DND-41 (cell line): ENCODE results near the gene TRAPPC2L.

Source experiments
- ATAC-seq: fragments of 200-7000 bp; cut with Tn5 transposase; 3 replicates; pipeline ENCODE4 v1.9.1; 2021; ENCODE audit warnings: low read depth; ENCODE audit not compliant: insufficient read depth
- DNase-seq: peaks from one replicate; pipeline ENCODE4 v3.0.0-alpha.2; 2020
- H2AFZ ChIP-seq: 2 replicates; pipeline ENCODE4 v1.6.0; 2012; ENCODE audit warnings: low read depth, low read length
- H3K27ac ChIP-seq: 2 replicates; pipeline ENCODE4 v1.5.1; 2012; ENCODE audit warnings: low read length, inconsistent platforms
- H3K27me3 ChIP-seq: fragments of 200-600 bp; sonication (generic); 2 replicates; pipeline ENCODE4 v1.6.0; 2012; ENCODE audit warnings: low read length, mild to moderate bottlenecking, inconsistent platforms; ENCODE audit not compliant: insufficient read depth, poor library complexity
- H3K36me3 ChIP-seq: 2 replicates; pipeline ENCODE4 v1.5.1; 2012; ENCODE audit warnings: low read length, inconsistent platforms; ENCODE audit not compliant: insufficient read depth
- H3K4me1 ChIP-seq: 2 replicates; pipeline ENCODE4 v1.5.1; 2012; ENCODE audit warnings: mild to moderate bottlenecking, low read length; ENCODE audit not compliant: insufficient read depth
- H3K4me2 ChIP-seq: 2 replicates; pipeline ENCODE4 v1.6.0; 2012; ENCODE audit warnings: mild to moderate bottlenecking, moderate library complexity, low read length, inconsistent platforms; ENCODE audit not compliant: insufficient read depth
- H3K4me3 ChIP-seq, 2 experiments: fragments of 200-600 bp in 1 of 2; shearing (Covaris generic) in 1 of 2; 2 replicates each; pipeline ENCODE4 v1.5.1; 2012 to 2016; ENCODE audit warnings: inconsistent platforms in 2 of 2, low read length in 2 of 2, mild to moderate bottlenecking in 2 of 2, low read depth in 1 of 2, moderate library complexity in 1 of 2
- H3K79me2 ChIP-seq: 2 replicates; pipeline ENCODE4 v1.6.0; 2012; ENCODE audit warnings: low read length, inconsistent platforms; ENCODE audit not compliant: insufficient read depth
- H3K9ac ChIP-seq: 2 replicates; pipeline ENCODE4 v1.6.0; 2012; ENCODE audit warnings: low read depth, mild to moderate bottlenecking, inconsistent platforms, low read length, moderate library complexity
- H3K9me3 ChIP-seq: 2 replicates; pipeline ENCODE4 v1.5.1; 2012; ENCODE audit warnings: low read length, moderate library complexity, mild to moderate bottlenecking, inconsistent platforms; ENCODE audit not compliant: insufficient read depth, severe bottlenecking
- H4K20me1 ChIP-seq: 2 replicates; pipeline ENCODE4 v1.6.0; 2012; ENCODE audit warnings: low read length; ENCODE audit not compliant: insufficient read depth
- EZH2 ChIP-seq: IDR thresholded peaks from 3 replicates; pipeline ENCODE4 v1.6.1; 2012; ENCODE audit warnings: borderline replicate concordance, low read depth, mild to moderate bottlenecking, moderate library complexity, low read length, inconsistent platforms; ENCODE audit not compliant: severe bottlenecking
- TF ChIP-seq, protein P1 (sequence below): IDR thresholded peaks from 2 replicates; pipeline ENCODE4 v1.5.1; 2012; ENCODE audit warnings: borderline replicate concordance, low read length, moderate library complexity, mild to moderate bottlenecking; ENCODE audit not compliant: poor library complexity, severe bottlenecking; ENCODE audit errors: extremely low read depth

The TRAPPC2L gene, protein sequence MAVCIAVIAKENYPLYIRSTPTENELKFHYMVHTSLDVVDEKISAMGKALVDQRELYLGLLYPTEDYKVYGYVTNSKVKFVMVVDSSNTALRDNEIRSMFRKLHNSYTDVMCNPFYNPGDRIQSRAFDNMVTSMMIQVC

DNA sequence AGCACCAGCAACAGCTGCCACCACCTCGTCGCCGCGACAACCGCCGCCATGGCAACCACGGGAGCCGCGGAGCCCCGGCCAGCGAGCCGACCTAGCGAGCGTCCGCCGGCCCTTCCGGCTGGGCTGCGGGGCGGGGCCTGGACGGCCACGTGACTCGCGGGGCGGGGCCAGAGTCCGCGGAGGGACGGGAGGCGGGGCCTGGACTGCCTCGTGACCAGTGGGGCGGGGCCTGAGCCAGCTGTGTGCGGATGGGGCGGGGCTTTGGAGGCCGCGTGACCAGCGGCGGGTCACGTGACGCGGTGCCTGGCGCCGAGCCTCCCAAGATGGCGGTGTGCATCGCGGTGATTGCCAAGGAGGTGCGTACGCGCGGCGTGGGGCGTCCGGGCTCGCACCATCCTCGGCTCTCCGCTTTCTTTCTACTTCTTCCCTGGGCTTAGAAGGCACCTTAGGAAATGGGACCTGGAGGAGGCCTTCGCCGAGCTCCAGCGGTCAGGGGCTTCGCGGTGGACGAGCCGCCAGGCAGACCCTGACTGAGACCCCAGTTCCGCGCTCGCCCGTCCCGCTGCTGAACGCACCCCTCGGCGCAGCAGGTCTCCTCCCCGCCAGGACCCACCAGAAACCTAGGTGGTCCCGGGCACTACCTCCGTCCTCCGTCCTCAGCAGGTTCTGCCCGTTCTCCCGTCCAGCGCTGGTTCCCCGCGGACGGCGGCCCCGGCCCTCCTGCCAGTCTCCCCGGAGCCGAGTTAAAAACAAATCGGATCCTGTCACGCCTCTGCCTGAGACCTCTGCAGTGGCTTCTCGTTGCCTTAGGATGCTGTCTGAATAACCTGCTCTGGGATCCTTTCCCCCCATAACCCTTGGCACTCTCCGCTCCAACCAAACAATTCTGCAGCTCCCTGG lies at the start of gene TRAPPC2L, which contains the start of gene GALNS:
TSS of gene TRAPPC2L (plus strand) at position 300 of the 900 bp plus-strand sequence. CDS start at position 324, 24 bp downstream.
TSS of gene GALNS (minus strand) at position 120 of the 900 bp plus-strand sequence. CDS start at position 50, 70 bp downstream.
- Histone ChIP-seq H3K79me2 (peaks cover 24% of the 10 kb centered on the region), H4K20me1 (peaks cover 12% of the 10 kb centered on the region), H3K4me1 (peaks cover 24% of the 10 kb centered on the region), H3K27me3 (no peaks in the 10 kb centered on the region), H2AFZ (peak within 1 kb of the TSS; percentile 97), H3K36me3 (peaks cover 33% of the 10 kb centered on the region), H3K4me2 (peak within 1 kb of the TSS; percentile 88), H3K4me3 (peak within 1 kb of the TSS; percentile 58 to 87; a peak in 3 of 4 replicates), H3K9ac (peak within 1 kb of the TSS; percentile 76), H3K9me3 (no peaks in the 10 kb centered on the region), H3K27ac (peak within 1 kb of the TSS; percentile 84)
- ATAC-seq (peak; percentile 82), DNase-seq (peak; percentile 97)
- no peak for TF ChIP-seq EZH2
- TF ChIP-seq, protein P1, sequence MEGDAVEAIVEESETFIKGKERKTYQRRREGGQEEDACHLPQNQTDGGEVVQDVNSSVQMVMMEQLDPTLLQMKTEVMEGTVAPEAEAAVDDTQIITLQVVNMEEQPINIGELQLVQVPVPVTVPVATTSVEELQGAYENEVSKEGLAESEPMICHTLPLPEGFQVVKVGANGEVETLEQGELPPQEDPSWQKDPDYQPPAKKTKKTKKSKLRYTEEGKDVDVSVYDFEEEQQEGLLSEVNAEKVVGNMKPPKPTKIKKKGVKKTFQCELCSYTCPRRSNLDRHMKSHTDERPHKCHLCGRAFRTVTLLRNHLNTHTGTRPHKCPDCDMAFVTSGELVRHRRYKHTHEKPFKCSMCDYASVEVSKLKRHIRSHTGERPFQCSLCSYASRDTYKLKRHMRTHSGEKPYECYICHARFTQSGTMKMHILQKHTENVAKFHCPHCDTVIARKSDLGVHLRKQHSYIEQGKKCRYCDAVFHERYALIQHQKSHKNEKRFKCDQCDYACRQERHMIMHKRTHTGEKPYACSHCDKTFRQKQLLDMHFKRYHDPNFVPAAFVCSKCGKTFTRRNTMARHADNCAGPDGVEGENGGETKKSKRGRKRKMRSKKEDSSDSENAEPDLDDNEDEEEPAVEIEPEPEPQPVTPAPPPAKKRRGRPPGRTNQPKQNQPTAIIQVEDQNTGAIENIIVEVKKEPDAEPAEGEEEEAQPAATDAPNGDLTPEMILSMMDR = no peak

DNA sequence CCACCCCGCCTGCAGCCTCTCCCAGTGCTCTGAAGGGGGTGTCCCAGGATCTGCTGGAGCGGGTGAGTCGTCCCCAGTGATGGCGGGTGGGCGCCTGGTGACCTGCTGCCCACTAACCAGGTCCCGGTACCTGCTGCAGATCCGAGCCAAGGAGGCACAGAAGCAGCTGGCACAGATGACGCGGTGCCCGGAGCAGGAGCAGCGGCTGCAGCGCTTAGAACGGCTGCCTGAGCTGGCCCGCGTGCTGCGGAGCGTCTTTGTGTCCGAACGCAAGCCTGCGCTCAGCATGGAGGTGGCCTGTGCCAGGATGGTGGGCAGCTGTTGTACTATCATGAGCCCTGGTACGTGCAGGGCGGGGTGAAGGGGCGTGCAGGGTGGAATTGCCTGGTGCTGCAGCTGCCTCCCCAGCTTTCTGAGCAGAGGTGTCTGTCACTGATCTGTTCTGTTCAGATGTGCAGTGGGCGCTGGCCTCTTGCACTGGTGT lies 49.7 kb upstream of the TRAPPC2L start:
- Histone ChIP-seq H3K27ac (no peak overlapping the region), H3K4me3 (peak overlapping the region in 1 of 2 experiments; percentile 12; a peak in 1 of 4 replicates), H3K9ac (peak overlapping the region; percentile 90), H3K27me3 (no peaks in the 10 kb centered on the region), H3K9me3 (no peaks in the 10 kb centered on the region), H3K4me2 (peak overlapping the region; percentile 87), H3K4me1 (peaks cover 71% of the 10 kb centered on the region), H2AFZ (no peak overlapping the region), H3K79me2 (peaks cover 92% of the 10 kb centered on the region), H3K36me3 (peaks cover 69% of the 10 kb centered on the region), H4K20me1 (peaks cover 70% of the 10 kb centered on the region)
- no peak for DNase-seq
- TF ChIP-seq EZH2 = no peak
- TF ChIP-seq, protein P1 = no peak
- no peak for ATAC-seq

DNA sequence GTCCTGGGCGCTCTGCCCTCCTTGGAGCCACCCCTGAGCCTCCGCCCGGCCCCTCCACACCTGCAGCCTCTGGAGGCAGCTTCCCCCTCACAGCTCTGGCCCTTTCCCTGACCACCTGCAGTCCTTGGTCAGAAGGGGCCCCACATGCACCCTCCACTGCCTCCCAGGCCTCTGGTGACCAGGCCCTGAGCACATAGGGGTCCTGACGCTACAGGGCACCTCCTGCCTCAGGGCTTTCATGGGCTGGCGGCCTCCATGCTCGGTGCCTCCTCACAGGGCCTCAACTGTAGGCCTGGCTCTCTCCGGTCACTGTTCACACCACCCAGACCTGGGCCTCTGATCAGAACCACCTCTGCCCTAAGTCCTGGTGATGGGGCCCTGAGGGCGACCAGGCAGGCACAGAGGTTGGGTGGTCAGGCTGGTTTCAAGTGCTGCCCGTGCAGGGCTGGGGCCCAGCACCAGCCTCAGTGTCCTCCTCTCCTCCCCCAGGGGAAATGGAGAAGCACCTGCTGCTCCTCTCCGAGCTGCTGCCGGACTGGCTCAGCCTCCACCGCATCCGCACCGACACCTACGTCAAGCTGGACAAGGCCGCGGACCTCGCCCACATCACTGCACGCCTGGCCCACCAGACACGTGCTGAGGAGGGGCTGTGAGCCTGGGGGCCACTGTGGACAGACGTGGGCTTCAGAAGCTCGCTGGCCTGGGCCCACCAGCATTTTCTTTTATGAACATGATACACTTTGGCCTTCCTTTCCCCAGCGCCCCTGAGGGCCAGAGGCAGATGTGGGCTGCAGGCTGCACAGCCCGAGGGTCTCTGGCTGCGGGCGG lies 49.1 kb upstream of the TRAPPC2L start:
- Histone ChIP-seq H3K4me1 (peaks cover 76% of the 10 kb centered on the region), H3K9ac (peak overlapping the region; percentile 90), H3K4me2 (peak overlapping the region; percentile 87), H3K9me3 (no peaks in the 10 kb centered on the region), H4K20me1 (peaks cover 70% of the 10 kb centered on the region), H3K27me3 (no peaks in the 10 kb centered on the region), H2AFZ (no peak overlapping the region), H3K4me3 (peak overlapping the region in 1 of 2 experiments; percentile 2; a peak in 1 of 4 replicates), H3K27ac (no peak overlapping the region), H3K79me2 (peaks cover 86% of the 10 kb centered on the region), H3K36me3 (peaks cover 69% of the 10 kb centered on the region)
- no peak for DNase-seq
- TF ChIP-seq, protein P1 = no peak
- no peak for TF ChIP-seq EZH2
- ATAC-seq = no peak
